Keratinocyte (primary cell): Measurements from ENCODE around the gene PSMA8. TPM values are rescaled to one million over a fixed set of nuclear protein-coding genes. Genes with fewer than 3 reads are reported as not detected.

Experiments used
- DNase-seq: peaks from one replicate; pipeline ENCODE4 v3.0.0-alpha.2; 2011; ENCODE audit warnings: low read depth, missing footprints, low spot score
- FAIRE-seq: peaks from 2 replicates; lab custom pipeline; 2011; peaks lifted over from hg19 to GRCh38; lab: Jason Lieb, UNC
- H2AFZ ChIP-seq: 2 replicates; pipeline ENCODE4 v1.6.0; 2012; ENCODE audit warnings: low read length, control low read depth, inconsistent platforms; ENCODE audit not compliant: control insufficient read depth
- H3K27ac ChIP-seq: 2 replicates; pipeline ENCODE4 v1.5.1; 2011; ENCODE audit warnings: low read length; ENCODE audit not compliant: control insufficient read depth, insufficient read depth
- H3K27me3 ChIP-seq: 3 replicates; pipeline ENCODE4 v1.6.0; 2011; ENCODE audit warnings: low read length; ENCODE audit not compliant: control insufficient read depth, insufficient read depth; ENCODE audit errors: extremely low read depth
- H3K36me3 ChIP-seq, 2 experiments: 2 replicates in 1 of 2; 3 replicates in 1 of 2; pipeline ENCODE4 v1.5.1; 2011; ENCODE audit warnings: low read length in 2 of 2, mild to moderate bottlenecking in 1 of 2; ENCODE audit not compliant: control insufficient read depth in 2 of 2, insufficient read depth in 2 of 2; ENCODE audit errors: extremely low read depth in 1 of 2
- H3K4me1 ChIP-seq: 3 replicates; pipeline ENCODE4 v1.5.1; 2011; ENCODE audit warnings: low read length; ENCODE audit not compliant: control insufficient read depth, insufficient read depth; ENCODE audit errors: extremely low read depth
- H3K4me2 ChIP-seq: 3 replicates; pipeline ENCODE4 v1.6.0; 2011; ENCODE audit warnings: low read depth, low read length; ENCODE audit not compliant: control insufficient read depth, insufficient read depth; ENCODE audit errors: extremely low read depth
- H3K4me3 ChIP-seq, 3 experiments: fragments of 200-600 bp in 1 of 3; sonication (generic) in 1 of 3; 2 replicates in 2 of 3; 3 replicates in 1 of 3; pipeline ENCODE4 v1.5.1; 2011 to 2016; ENCODE audit warnings: low read length in 3 of 3, mild to moderate bottlenecking in 3 of 3, control low read depth in 2 of 3, inconsistent platforms in 1 of 3, low read depth in 1 of 3, mixed read lengths in 1 of 3, mixed run types in 1 of 3, moderate library complexity in 1 of 3; ENCODE audit not compliant: control insufficient read depth in 2 of 3, insufficient read depth in 2 of 3; ENCODE audit errors: extremely low read depth in 1 of 3
- H3K79me2 ChIP-seq: 2 replicates; pipeline ENCODE4 v1.6.0; 2012; ENCODE audit warnings: low read length; ENCODE audit not compliant: control insufficient read depth, insufficient read depth
- H3K9ac ChIP-seq: 3 replicates; pipeline ENCODE4 v1.6.0; 2011; ENCODE audit warnings: low read length; ENCODE audit not compliant: control insufficient read depth, insufficient read depth; ENCODE audit errors: extremely low read depth
- H3K9me1 ChIP-seq: 3 replicates; pipeline ENCODE4 v1.6.0; 2011; ENCODE audit warnings: low read length; ENCODE audit not compliant: control insufficient read depth, insufficient read depth; ENCODE audit errors: extremely low read depth
- H3K9me3 ChIP-seq: 2 replicates; pipeline ENCODE4 v1.5.1; 2012; ENCODE audit warnings: low read depth, low read length; ENCODE audit not compliant: control insufficient read depth
- H4K20me1 ChIP-seq: 3 replicates; pipeline ENCODE4 v1.6.0; 2011; ENCODE audit warnings: low read length; ENCODE audit not compliant: control insufficient read depth, insufficient read depth; ENCODE audit errors: extremely low read depth
- EZH2 ChIP-seq: IDR thresholded peaks from one replicate; pipeline ENCODE4 v1.6.1; 2012; ENCODE audit warnings: inconsistent platforms, mild to moderate bottlenecking, low read length, moderate library complexity
- dilution Hi-C: fragments of 300-500 bp; cut with MboI; formaldehyde crosslinking; loops from one replicate; pipeline ENCODE4 v1.7.0; 2020; ENCODE audit warnings: low sequenced_read_pairs; ENCODE audit not compliant: extremely low pct_ligation_motif_present
- polyA plus RNA-seq, 5 experiments: library from polyadenylated mRNA; depleted of rRNA in 3 of 5; stranded (reverse) in 3 of 5; stranded (forward) in 1 of 5; unstranded in 1 of 5; fragments of >200 nt; gene quantifications; 1 replicate in 1 of 5; 2 replicates in 3 of 5; 3 replicates in 1 of 5; pipeline versions ENCODE4 v1.2.1 to v1.2.3, GENCODE V29; 2011 to 2012; ENCODE audit warnings: missing spikeins in 2 of 5, low read depth in 1 of 5, low replicate concordance in 1 of 5
- TF ChIP-seq, protein P1 (sequence below), 3 experiments: IDR thresholded peaks in 1 of 3; conservative IDR thresholded peaks in 1 of 3; optimal IDR thresholded peaks in 1 of 3; 2 replicates in 2 of 3; 3 replicates in 1 of 3; pipeline versions ENCODE3 to v1.5.1; 2011; ENCODE audit warnings: low read length in 3 of 3, mild to moderate bottlenecking in 3 of 3, moderate library complexity in 2 of 3, control low read depth in 1 of 3, inconsistent platforms in 1 of 3; ENCODE audit not compliant: insufficient read depth in 2 of 3; ENCODE audit errors: extremely low read depth in 1 of 3

PSMA8 gene
- polyA plus RNA-seq, 1 donor (not counting 4 experiments of a cell fraction or from before 2014, with no cell fraction given) = not detected

DNA sequence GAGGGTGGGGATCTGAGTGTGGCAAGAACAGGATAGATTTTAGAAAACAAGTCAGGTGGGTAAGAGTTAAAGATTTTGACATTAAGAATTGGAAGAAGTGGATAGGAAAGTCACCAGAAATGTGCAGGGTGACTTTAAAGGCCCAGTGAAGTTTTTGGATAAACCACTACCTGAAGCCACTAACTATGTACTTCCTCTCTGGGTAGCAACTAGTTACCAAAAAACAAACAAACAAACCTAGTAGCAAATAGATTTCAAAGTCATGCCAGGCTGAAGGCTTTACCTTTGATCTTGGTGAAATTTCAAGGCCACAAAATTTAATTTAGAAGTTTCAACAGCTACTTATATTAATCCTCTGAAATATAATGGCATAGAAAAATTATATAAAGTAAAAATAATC, 42.5 kb downstream of the PSMA8 start:
- Histone ChIP-seq H3K27me3 (no peaks in the 10 kb centered on the region), H2AFZ (no peak overlapping the region), H3K79me2 (no peaks in the 10 kb centered on the region), H3K36me3 (no peaks in the 10 kb centered on the region), H3K27ac (no peak overlapping the region), H3K9me3 (no peaks in the 10 kb centered on the region), H3K9me1 (no peaks in the 10 kb centered on the region), H3K4me1 (no peaks in the 10 kb centered on the region), H3K4me3 (no peak overlapping the region), H3K4me2 (no peak overlapping the region), H3K9ac (no peak overlapping the region), H4K20me1 (no peaks in the 10 kb centered on the region)
- dilution Hi-C loops = no loop called here
- TF ChIP-seq EZH2 = no peak
- TF ChIP-seq, protein P1, sequence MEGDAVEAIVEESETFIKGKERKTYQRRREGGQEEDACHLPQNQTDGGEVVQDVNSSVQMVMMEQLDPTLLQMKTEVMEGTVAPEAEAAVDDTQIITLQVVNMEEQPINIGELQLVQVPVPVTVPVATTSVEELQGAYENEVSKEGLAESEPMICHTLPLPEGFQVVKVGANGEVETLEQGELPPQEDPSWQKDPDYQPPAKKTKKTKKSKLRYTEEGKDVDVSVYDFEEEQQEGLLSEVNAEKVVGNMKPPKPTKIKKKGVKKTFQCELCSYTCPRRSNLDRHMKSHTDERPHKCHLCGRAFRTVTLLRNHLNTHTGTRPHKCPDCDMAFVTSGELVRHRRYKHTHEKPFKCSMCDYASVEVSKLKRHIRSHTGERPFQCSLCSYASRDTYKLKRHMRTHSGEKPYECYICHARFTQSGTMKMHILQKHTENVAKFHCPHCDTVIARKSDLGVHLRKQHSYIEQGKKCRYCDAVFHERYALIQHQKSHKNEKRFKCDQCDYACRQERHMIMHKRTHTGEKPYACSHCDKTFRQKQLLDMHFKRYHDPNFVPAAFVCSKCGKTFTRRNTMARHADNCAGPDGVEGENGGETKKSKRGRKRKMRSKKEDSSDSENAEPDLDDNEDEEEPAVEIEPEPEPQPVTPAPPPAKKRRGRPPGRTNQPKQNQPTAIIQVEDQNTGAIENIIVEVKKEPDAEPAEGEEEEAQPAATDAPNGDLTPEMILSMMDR (optimal IDR thresholded peaks at IDR 0.05 in 1 of 3, IDR thresholded peaks at IDR 0.05 in 1 of 3, conservative IDR thresholded peaks at IDR 0.05 in 1 of 3; ENCODE audit: extremely low read depth in 1 of 3, insufficient read depth in 2 of 3, low read length in 3 of 3) = no peak
- FAIRE-seq = no peak
- DNase-seq = no peak

GRCh38 chr18:26181343-26181826, 47.7 kb downstream of the PSMA8 start:
- no peaks in the 10 kb centered on the region for H4K20me1 ChIP-seq
- H3K79me2 ChIP-seq = no peaks in the 10 kb centered on the region
- no peak overlapping the region for H3K4me3 ChIP-seq
- no peak for FAIRE-seq
- no peak for DNase-seq
- dilution Hi-C loops = no loop called here
- H3K4me2 ChIP-seq = no peak overlapping the region
- TF ChIP-seq EZH2 = no peak
- TF ChIP-seq, protein P1 (optimal IDR thresholded peaks at IDR 0.05 in 1 of 3, IDR thresholded peaks at IDR 0.05 in 1 of 3, conservative IDR thresholded peaks at IDR 0.05 in 1 of 3; ENCODE audit: extremely low read depth in 1 of 3, insufficient read depth in 2 of 3, low read length in 3 of 3) = no peak
- no peak overlapping the region for H3K27ac ChIP-seq
- no peaks in the 10 kb centered on the region for H3K9me3 ChIP-seq
- H2AFZ ChIP-seq = no peak overlapping the region
- no peaks in the 10 kb centered on the region for H3K9me1 ChIP-seq
- H3K36me3 ChIP-seq = no peaks in the 10 kb centered on the region
- H3K9ac ChIP-seq = no peak overlapping the region
- no peaks in the 10 kb centered on the region for H3K27me3 ChIP-seq
- no peaks in the 10 kb centered on the region for H3K4me1 ChIP-seq
